Measurements from ENCODE around the gene GRM4.

GRM4 gene

GRCh38 chr6:34131326-34132290 lies 14.3 kb downstream of the GRM4 start:
- no peak for DNase-seq (ENCODE audit: low read depth)
- TF ChIP-seq CTCF (IDR thresholded peaks at IDR 0.05; ENCODE audit: control insufficient read depth, insufficient read depth, low read depth, low read length, missing control alignments), result no peak
- H3K4me3 ChIP-seq (ENCODE audit: control insufficient read depth, low read depth, low read length), result no peak overlapping the region

GRCh38 chr6:34130862-34131261 lies 15.0 kb downstream of the GRM4 start:
- no peak for TF ChIP-seq CTCF (IDR thresholded peaks at IDR 0.05; ENCODE audit: control insufficient read depth, insufficient read depth, low read depth, low read length, missing control alignments)
- DNase-seq (ENCODE audit: low read depth), result no peak
- H3K4me3 ChIP-seq (ENCODE audit: control insufficient read depth, low read depth, low read length), result no peak overlapping the region

DNA sequence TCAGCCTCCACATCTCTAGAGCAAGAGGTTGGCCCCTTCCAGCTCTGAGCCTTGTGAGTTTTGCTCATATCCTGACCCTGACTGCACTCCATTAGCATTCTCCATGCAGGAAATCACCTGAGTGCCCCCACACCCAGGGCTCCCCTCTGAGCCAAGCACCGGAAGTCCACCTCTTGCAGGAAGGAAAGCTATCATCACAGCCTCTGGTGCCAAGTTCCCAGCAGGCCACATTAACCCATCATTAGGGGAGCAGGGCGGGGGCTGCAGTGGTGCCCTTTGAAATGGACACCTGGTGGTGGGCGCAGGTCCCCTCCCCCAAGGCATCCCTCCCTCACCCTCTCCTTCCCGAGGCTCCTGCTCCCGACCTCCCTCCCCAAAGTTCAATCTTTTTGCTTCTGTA lies 16.1 kb downstream of the GRM4 start:
- DNase-seq (ENCODE audit: low read depth), result no peak
- no peak for TF ChIP-seq CTCF (IDR thresholded peaks at IDR 0.05; ENCODE audit: control insufficient read depth, insufficient read depth, low read depth, low read length, missing control alignments)
- no peak overlapping the region for H3K4me3 ChIP-seq (ENCODE audit: control insufficient read depth, low read depth, low read length)

GRCh38 chr6:34128045-34128444 lies 17.8 kb downstream of the GRM4 start:
- DNase-seq (ENCODE audit: low read depth), result no peak
- no peak for TF ChIP-seq CTCF (IDR thresholded peaks at IDR 0.05; ENCODE audit: control insufficient read depth, insufficient read depth, low read depth, low read length, missing control alignments)
- H3K4me3 ChIP-seq (ENCODE audit: control insufficient read depth, low read depth, low read length), result no peak overlapping the region

- no peak overlapping the region for H3K4me3 ChIP-seq (ENCODE audit: control insufficient read depth, low read depth, low read length)
- DNase-seq (ENCODE audit: low read depth), result no peak
- no peak for TF ChIP-seq CTCF (IDR thresholded peaks at IDR 0.05; ENCODE audit: control insufficient read depth, insufficient read depth, low read depth, low read length, missing control alignments)
Measured at GRCh38 chr6:34126419-34126818, 19.5 kb downstream of the GRM4 start.

DNA sequence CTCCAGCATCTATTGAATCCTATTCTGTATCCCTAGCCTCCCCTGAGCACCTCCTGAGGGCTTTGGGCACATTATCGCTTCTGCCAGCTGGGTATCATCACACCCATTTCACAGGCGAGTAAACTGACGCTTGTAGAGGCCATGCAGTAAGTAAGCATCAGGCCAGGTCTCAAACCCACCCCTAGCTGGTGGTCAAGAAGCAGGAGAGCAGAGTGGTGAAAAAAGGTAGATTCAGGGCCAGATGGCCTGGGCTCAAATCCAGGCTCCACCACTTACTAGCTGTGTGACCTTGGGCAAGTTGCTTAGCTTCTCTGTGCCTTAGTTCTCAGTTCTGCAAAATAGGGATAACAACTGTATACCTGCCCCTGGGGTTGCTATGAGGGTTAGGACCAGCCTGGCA lies 19.9 kb downstream of the GRM4 start:
- TF ChIP-seq CTCF (IDR thresholded peaks at IDR 0.05; ENCODE audit: control insufficient read depth, insufficient read depth, low read depth, low read length, missing control alignments), result no peak
- no peak for DNase-seq (ENCODE audit: low read depth)
- H3K4me3 ChIP-seq (ENCODE audit: control insufficient read depth, low read depth, low read length), result no peak overlapping the region
